ENCODE data around the gene KLHL7.
"Not testable (repeated sequence)": the region's sequence is repeated elsewhere in the genome, so short reads cannot be mapped to it uniquely, and the experiment has no call there.

Gene KLHL7

DNA sequence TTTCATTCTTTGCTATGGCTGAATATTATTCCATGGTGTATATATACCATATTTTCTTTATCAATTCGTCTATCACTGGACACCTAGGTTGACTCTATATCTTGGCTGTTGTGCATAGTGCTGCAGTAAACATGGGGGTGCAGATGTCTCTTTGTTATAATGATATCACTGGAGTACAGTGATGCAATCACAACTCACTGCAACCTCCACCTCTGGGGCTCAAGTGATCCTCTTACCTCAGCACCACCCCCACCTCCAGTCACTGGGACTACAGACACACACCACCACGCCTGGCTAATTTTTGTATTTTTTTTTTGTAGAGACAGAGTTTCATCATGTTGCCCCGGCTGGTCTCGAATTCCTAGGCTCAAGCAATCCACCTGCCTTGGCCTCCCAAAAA is 15.6 kb downstream of the KLHL7 start:
- Mint-ChIP-seq H3K9me3 (no peaks in the 10 kb centered on the region), H3K4me1 (peaks cover 8% of the 10 kb centered on the region), H3K36me3 (peaks cover 13% of the 10 kb centered on the region), H3K4me3 (no peak overlapping the region), H3K27ac (peak overlapping the region; percentile 22), H3K27me3 (no peaks in the 10 kb centered on the region)
- no peak for DNase-seq (ENCODE audit: low spot score in 2 of 2)
- ATAC-seq (ENCODE audit: low read depth) = no peak

GRCh38 chr7:23123007-23123406 is 17.4 kb downstream of the KLHL7 start:
- peaks cover 21% of the 10 kb centered on the region for H3K36me3 Mint-ChIP-seq
- DNase-seq (ENCODE audit: low spot score in 2 of 2) (no peak), ATAC-seq (ENCODE audit: low read depth) (no peak)
- H3K4me3 Mint-ChIP-seq = no peak overlapping the region
- H3K9me3 Mint-ChIP-seq = no peaks in the 10 kb centered on the region
- no peak overlapping the region for H3K27ac Mint-ChIP-seq
- peaks cover 3% of the 10 kb centered on the region for H3K4me1 Mint-ChIP-seq
- H3K27me3 Mint-ChIP-seq = no peaks in the 10 kb centered on the region

DNA sequence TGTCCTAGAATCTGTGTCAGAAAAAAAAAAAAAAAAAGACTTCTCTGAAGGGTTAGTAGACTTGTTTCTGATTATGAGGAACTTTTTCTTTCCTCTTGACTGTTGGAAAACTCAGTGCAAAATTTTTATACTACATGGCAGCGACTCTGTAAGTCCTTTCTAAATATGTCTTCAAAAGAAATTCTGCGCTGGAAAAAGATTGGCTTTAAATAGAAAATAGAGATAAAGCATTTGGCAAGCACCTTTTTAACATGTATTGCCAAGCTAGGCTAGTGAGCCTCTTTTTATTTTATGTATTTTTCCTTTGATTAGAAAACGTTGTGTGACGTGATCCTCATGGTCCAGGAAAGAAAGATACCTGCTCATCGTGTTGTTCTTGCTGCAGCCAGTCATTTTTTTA is 17.9 kb downstream of the KLHL7 start:
- Mint-ChIP-seq H3K4me3 (no peak overlapping the region), H3K4me1 (peaks cover 3% of the 10 kb centered on the region), H3K27me3 (no peaks in the 10 kb centered on the region), H3K27ac (no peak overlapping the region), H3K36me3 (peaks cover 23% of the 10 kb centered on the region), H3K9me3 (no peaks in the 10 kb centered on the region)
- DNase-seq (ENCODE audit: low spot score in 2 of 2) = no peak
- no peak for ATAC-seq (ENCODE audit: low read depth)

GRCh38 chr7:23129036-23129435 is 23.5 kb downstream of the KLHL7 start:
- H3K27ac Mint-ChIP-seq = no peak overlapping the region
- no peak for DNase-seq (ENCODE audit: low spot score in 2 of 2)

GRCh38 chr7:23131799-23132198 is 26.2 kb downstream of the KLHL7 start:
- not testable (repeated sequence) for H3K27me3 Mint-ChIP-seq; DNase-seq (ENCODE audit: low spot score in 2 of 2); H3K27ac Mint-ChIP-seq; ATAC-seq (ENCODE audit: low read depth); H3K9me3 Mint-ChIP-seq; H3K4me3 Mint-ChIP-seq; H3K4me1 Mint-ChIP-seq
- H3K36me3 Mint-ChIP-seq = peaks cover 33% of the 10 kb centered on the region

More at GRCh38 chr7:23129036-23129435, 23.5 kb downstream of the KLHL7 start:
- H3K9me3 Mint-ChIP-seq = peaks cover 4% of the 10 kb centered on the region
- H3K4me3 Mint-ChIP-seq = no peak overlapping the region
- no peak for ATAC-seq (ENCODE audit: low read depth)
- H3K27me3 Mint-ChIP-seq = no peaks in the 10 kb centered on the region
- peaks cover 38% of the 10 kb centered on the region for H3K36me3 Mint-ChIP-seq
- H3K4me1 Mint-ChIP-seq = no peaks in the 10 kb centered on the region

- no peak overlapping the region for H3K4me3 Mint-ChIP-seq
- H3K36me3 Mint-ChIP-seq = peaks cover 24% of the 10 kb centered on the region
- no peak for ATAC-seq (ENCODE audit: low read depth)
- H3K27ac Mint-ChIP-seq = no peak overlapping the region
- H3K4me1 Mint-ChIP-seq = no peaks in the 10 kb centered on the region
- no peak for DNase-seq (ENCODE audit: low spot score in 2 of 2)
- H3K9me3 Mint-ChIP-seq = peaks cover 4% of the 10 kb centered on the region
- no peaks in the 10 kb centered on the region for H3K27me3 Mint-ChIP-seq
Observed at GRCh38 chr7:23133797-23134196, 28.2 kb downstream of the KLHL7 start.

DNA sequence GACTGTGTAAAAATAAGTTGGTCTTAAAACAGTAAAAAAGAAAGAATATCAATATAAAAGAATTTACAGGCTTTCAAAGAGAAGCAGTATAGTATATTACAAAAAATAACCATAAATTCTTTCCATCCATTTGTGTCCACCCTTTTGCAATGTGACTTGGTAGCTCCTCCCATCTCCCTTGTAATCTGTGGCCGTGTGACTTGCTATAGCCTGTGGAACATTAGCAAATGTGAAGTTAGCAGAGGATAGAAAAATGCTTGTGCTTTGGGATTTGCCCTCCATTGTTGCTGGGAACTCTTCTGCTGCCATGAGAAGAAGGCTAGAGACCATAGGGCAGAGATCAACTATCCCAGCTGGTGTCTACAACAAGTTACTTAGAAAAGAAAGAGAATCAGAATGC is 30.2 kb downstream of the KLHL7 start:
- Mint-ChIP-seq H3K27me3 (no peaks in the 10 kb centered on the region), H3K27ac (no peak overlapping the region), H3K9me3 (peaks cover 4% of the 10 kb centered on the region), H3K36me3 (peaks cover 19% of the 10 kb centered on the region), H3K4me1 (no peaks in the 10 kb centered on the region), H3K4me3 (no peak overlapping the region)
- ATAC-seq (ENCODE audit: low read depth) (no peak), DNase-seq (ENCODE audit: low spot score in 2 of 2) (no peak)

GRCh38 chr7:23136216-23136615 is 30.6 kb downstream of the KLHL7 start:
- DNase-seq (ENCODE audit: low spot score in 2 of 2) (no peak), ATAC-seq (ENCODE audit: low read depth) (no peak)
- H3K4me1 Mint-ChIP-seq = no peaks in the 10 kb centered on the region
- no peak overlapping the region for H3K27ac Mint-ChIP-seq
- H3K36me3 Mint-ChIP-seq = peaks cover 20% of the 10 kb centered on the region
- no peaks in the 10 kb centered on the region for H3K27me3 Mint-ChIP-seq
- H3K4me3 Mint-ChIP-seq = no peak overlapping the region
- peaks cover 4% of the 10 kb centered on the region for H3K9me3 Mint-ChIP-seq

DNA sequence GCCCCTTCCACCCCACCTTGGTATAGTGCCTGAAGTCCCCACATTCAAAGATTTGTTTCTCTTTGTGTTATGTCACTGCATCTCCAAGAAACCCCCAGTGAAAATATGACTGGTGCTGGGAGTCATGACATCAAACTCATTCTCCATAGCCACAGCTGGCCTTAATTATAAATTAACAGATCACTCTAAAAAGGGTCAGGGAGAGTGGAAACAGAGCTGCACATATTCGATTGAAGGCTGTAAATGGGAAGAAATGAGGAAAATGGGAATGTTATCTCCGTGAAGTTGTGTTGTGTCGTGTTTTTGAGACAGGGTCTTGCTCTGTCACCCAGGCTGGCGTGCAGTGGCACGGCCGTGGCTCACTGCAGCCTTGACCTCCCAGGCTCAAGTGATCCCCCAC is 52.1 kb downstream of the KLHL7 start:
- DNase-seq (ENCODE audit: low spot score in 2 of 2) (no peak), ATAC-seq (ENCODE audit: low read depth) (no peak)
- H3K4me1 Mint-ChIP-seq = no peaks in the 10 kb centered on the region
- peaks cover 16% of the 10 kb centered on the region for H3K36me3 Mint-ChIP-seq
- H3K9me3 Mint-ChIP-seq = no peaks in the 10 kb centered on the region
- no peak overlapping the region for H3K4me3 Mint-ChIP-seq
- no peaks in the 10 kb centered on the region for H3K27me3 Mint-ChIP-seq
- H3K27ac Mint-ChIP-seq = no peak overlapping the region

- DNase-seq (ENCODE audit: low spot score in 2 of 2) (no peak), ATAC-seq (ENCODE audit: low read depth) (no peak)
- Mint-ChIP-seq H3K36me3 (peaks cover 13% of the 10 kb centered on the region), H3K27ac (no peak overlapping the region), H3K27me3 (no peaks in the 10 kb centered on the region), H3K4me1 (no peaks in the 10 kb centered on the region), H3K4me3 (no peak overlapping the region), H3K9me3 (no peaks in the 10 kb centered on the region)
Observed at GRCh38 chr7:23158546-23158945, 53.0 kb downstream of the KLHL7 start.

DNA sequence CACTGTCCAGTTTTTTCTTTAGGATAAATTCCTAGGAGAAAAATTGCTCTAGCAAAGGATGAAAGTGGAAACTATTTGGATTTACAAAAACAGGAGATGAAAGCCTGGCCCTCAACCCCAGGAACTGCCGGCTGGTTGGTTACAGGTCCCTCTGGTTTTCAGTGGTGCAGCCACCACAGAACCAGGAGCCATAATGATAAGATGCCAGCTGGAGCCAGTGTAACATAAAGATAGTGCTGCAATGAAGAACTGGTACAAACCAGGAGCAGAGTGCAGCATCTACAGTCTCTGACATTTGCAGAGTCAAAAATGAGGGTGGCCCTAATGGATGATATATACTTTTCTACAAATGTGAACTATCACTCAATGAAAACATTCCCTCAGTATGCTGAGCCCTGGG is 55.9 kb downstream of the KLHL7 start:
- Mint-ChIP-seq H3K4me3 (no peak overlapping the region), H3K4me1 (no peaks in the 10 kb centered on the region), H3K27me3 (no peaks in the 10 kb centered on the region), H3K27ac (no peak overlapping the region), H3K36me3 (peaks cover 11% of the 10 kb centered on the region), H3K9me3 (no peaks in the 10 kb centered on the region)
- no peak for ATAC-seq (ENCODE audit: low read depth)
- DNase-seq (ENCODE audit: low spot score in 2 of 2) = no peak

DNA sequence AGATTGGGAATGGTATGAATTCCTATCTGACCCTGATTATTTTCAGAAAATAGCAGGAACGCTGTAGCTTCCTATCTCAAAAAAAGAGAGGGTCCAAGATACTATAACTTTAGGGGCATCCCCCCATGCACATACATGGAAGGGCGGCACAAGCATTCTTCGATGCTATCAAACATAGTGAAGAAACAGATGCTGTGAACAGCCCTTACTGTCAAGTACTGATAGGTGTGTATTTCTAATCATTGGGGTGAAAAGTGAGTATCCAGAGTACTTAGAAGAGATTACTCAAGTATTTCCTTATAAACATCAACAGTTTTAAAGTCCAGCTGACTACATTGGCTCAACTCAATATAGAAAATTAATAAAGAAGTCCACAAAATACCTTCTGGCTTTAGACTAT is 59.3 kb downstream of the KLHL7 start:
- Mint-ChIP-seq H3K4me3 (no peak overlapping the region), H3K27ac (no peak overlapping the region), H3K9me3 (no peaks in the 10 kb centered on the region), H3K4me1 (no peaks in the 10 kb centered on the region), H3K36me3 (peaks cover 2% of the 10 kb centered on the region), H3K27me3 (no peaks in the 10 kb centered on the region)
- DNase-seq (ENCODE audit: low spot score in 2 of 2) (no peak), ATAC-seq (ENCODE audit: low read depth) (no peak)

GRCh38 chr7:23165316-23165715 is 59.7 kb downstream of the KLHL7 start:
- H3K9me3 Mint-ChIP-seq = no peaks in the 10 kb centered on the region
- ATAC-seq (ENCODE audit: low read depth) (no peak), DNase-seq (ENCODE audit: low spot score in 2 of 2) (no peak)
- no peaks in the 10 kb centered on the region for H3K4me1 Mint-ChIP-seq
- H3K27ac Mint-ChIP-seq = no peak overlapping the region
- no peak overlapping the region for H3K4me3 Mint-ChIP-seq
- no peaks in the 10 kb centered on the region for H3K27me3 Mint-ChIP-seq
- peaks cover 2% of the 10 kb centered on the region for H3K36me3 Mint-ChIP-seq

DNA sequence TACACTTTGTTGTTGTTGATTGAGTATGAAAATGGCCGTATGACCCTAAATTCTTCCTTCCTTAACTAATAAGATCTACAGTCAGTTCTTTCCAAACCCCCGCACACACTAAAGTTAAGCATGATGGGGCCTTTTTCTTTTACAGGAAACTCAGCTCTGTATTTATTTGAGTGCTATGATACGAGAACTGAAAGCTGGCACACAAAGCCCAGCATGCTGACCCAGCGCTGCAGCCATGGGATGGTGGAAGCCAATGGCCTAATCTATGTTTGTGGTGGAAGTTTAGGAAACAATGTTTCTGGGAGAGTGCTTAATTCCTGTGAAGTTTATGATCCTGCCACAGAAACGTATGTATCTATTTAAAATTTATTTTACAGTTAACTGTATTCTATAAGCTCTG is 62.1 kb downstream of the KLHL7 start:
- no peaks in the 10 kb centered on the region for H3K4me1 Mint-ChIP-seq
- peaks cover 3% of the 10 kb centered on the region for H3K36me3 Mint-ChIP-seq
- no peak overlapping the region for H3K4me3 Mint-ChIP-seq
- DNase-seq (ENCODE audit: low spot score in 2 of 2) (no peak), ATAC-seq (ENCODE audit: low read depth) (no peak)
- H3K9me3 Mint-ChIP-seq = no peaks in the 10 kb centered on the region
- no peaks in the 10 kb centered on the region for H3K27me3 Mint-ChIP-seq
- no peak overlapping the region for H3K27ac Mint-ChIP-seq

GRCh38 chr7:23168111-23168885 is 62.7 kb downstream of the KLHL7 start:
- ATAC-seq (ENCODE audit: low read depth) (no peak), DNase-seq (ENCODE audit: low spot score in 2 of 2) (no peak)
- H3K27ac Mint-ChIP-seq = no peak overlapping the region
- H3K9me3 Mint-ChIP-seq = no peaks in the 10 kb centered on the region
- H3K4me3 Mint-ChIP-seq = no peak overlapping the region
- H3K4me1 Mint-ChIP-seq = no peaks in the 10 kb centered on the region
- H3K27me3 Mint-ChIP-seq = no peaks in the 10 kb centered on the region
- peaks cover 4% of the 10 kb centered on the region for H3K36me3 Mint-ChIP-seq
